NOMO-1 treated with DMSO at 0.1 percent for 48 hours (cell line): ENCODE results near the gene PLEKHG5.

Experiments
- DNase-seq: peaks from one replicate; lab custom pipeline; 2025; ENCODE audit not compliant: unreplicated experiment; lab: John Stamatoyannopoulos, UW

PLEKHG5 gene

GRCh38 chr1:6481820-6482219 lies 9.6 kb downstream of the PLEKHG5 start:
- DNase-seq, result no peak

GRCh38 chr1:6477039-6477820 lies 14.2 kb downstream of the PLEKHG5 start:
- DNase-seq, result no peak

- DNase-seq, result no peak
Observed at GRCh38 chr1:6476483-6476882, 15.0 kb downstream of the PLEKHG5 start.

GRCh38 chr1:6475381-6476133 lies 15.9 kb downstream of the PLEKHG5 start:
- peak; percentile 17 for DNase-seq

- no peak for DNase-seq
Observed at GRCh38 chr1:6474815-6475282, 16.6 kb downstream of the PLEKHG5 start.

GRCh38 chr1:6473974-6474814 lies 17.3 kb downstream of the PLEKHG5 start:
- no peak for DNase-seq

- no peak for DNase-seq
Observed at GRCh38 chr1:6473156-6473555, 18.3 kb downstream of the PLEKHG5 start.

GRCh38 chr1:6472391-6472790 lies 19.1 kb downstream of the PLEKHG5 start:
- no peak for DNase-seq

- no peak for DNase-seq
Observed at GRCh38 chr1:6471970-6472368, 19.5 kb downstream of the PLEKHG5 start.

GRCh38 chr1:6471086-6471969 lies 20.1 kb downstream of the PLEKHG5 start:
- DNase-seq, result no peak

GRCh38 chr1:6470132-6471085 lies 21.1 kb downstream of the PLEKHG5 start:
- no peak for DNase-seq

GRCh38 chr1:6468729-6469461 lies 22.6 kb downstream of the PLEKHG5 start:
- no peak for DNase-seq

- no peak for DNase-seq
Observed at GRCh38 chr1:6467744-6468688, 23.5 kb downstream of the PLEKHG5 start.

- DNase-seq, result no peak
Observed at GRCh38 chr1:6467224-6467623, 24.2 kb downstream of the PLEKHG5 start.

GRCh38 chr1:6466751-6467150 lies 24.7 kb downstream of the PLEKHG5 start:
- no peak for DNase-seq

- no peak for DNase-seq
Observed at GRCh38 chr1:6466023-6466422, 25.4 kb downstream of the PLEKHG5 start, which contains the start of gene TNFRSF25. Gene TNFRSF25 (minus strand): TSS chr1:6466173. CDS start chr1:6466107, 66 bp downstream.

GRCh38 chr1:6465461-6466005 lies 25.9 kb downstream of the PLEKHG5 start:
- DNase-seq, result no peak
